NCI-H524 (cell line): ENCODE data around the gene PDPR.
"Not testable (repeated sequence)": the region's sequence is repeated elsewhere in the genome, so short reads cannot be mapped to it uniquely, and the experiment has no call there.

ENCODE experiments used
- DNase-seq, 2 experiments: peaks; one replicate each; lab custom pipeline; 2025; lab: John Stamatoyannopoulos, UW

The PDPR gene

DNA sequence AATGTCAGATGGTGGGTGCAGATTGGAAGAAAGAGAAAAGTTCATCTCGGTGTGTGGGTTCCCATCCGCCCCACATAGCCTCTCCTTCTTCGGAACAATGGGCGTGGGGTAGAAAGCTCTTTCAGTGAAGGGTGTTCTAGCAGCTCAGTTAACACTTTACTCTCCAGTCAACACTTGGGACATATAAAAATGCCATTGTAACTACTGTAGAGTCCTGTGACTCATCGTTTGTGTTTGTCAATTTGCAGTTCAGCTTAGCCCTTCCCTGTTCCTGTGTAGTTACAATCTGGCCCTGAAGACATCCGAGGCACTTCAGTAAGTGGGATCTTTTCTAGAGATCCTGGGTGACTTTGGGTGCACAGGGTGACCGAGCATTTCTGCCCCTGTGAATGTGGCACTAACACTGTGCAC is 47.9 kb downstream of the PDPR start:
- DNase-seq: no peak

GRCh38 chr16:70163596-70163995 is 49.5 kb downstream of the PDPR start:
- DNase-seq: no peak

GRCh38 chr16:70166688-70167087 is 52.6 kb downstream of the PDPR start:
- DNase-seq: not testable (repeated sequence)

DNA sequence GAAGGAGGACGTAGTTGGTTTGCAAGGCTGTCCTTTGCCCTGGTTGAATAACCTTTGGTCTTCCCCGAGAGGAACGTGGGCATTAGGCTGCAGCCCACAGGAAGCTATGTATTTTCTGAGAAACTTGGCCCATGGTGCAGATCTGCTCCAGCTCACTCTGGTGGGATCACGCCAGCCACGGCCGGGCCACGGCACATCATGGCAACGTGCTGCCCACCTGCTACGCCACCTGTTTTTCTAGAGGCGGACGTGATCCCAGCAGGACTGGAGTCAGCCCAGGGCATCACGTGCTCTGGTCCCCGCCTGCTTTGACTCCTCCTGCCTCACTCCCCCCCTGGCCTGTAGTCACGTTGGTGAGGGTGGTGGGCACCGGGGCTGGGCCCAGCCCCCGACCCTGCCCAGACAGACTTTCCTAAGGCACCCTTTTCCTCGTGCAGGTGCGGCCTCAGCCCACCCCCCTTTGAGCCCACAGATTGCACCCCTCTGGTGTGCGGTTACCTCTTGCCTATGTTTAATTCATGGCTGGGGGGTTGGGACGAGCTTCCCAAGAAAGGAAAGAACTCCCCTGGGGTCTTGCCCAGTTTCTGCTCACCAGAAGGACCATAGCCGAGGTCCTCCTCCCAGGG is 59.2 kb downstream of the PDPR start, which contains the start of gene CLEC18C:
CLEC18C (plus strand) TSS at position 576 of the 626 bp plus-strand sequence. CDS start 492 bp downstream, outside the sequence.
- peak in 1 of 2 experiments; percentile 22 for DNase-seq

GRCh38 chr16:70173916-70174315 is 59.8 kb downstream of the PDPR start:
- DNase-seq: not testable (repeated sequence)

DNA sequence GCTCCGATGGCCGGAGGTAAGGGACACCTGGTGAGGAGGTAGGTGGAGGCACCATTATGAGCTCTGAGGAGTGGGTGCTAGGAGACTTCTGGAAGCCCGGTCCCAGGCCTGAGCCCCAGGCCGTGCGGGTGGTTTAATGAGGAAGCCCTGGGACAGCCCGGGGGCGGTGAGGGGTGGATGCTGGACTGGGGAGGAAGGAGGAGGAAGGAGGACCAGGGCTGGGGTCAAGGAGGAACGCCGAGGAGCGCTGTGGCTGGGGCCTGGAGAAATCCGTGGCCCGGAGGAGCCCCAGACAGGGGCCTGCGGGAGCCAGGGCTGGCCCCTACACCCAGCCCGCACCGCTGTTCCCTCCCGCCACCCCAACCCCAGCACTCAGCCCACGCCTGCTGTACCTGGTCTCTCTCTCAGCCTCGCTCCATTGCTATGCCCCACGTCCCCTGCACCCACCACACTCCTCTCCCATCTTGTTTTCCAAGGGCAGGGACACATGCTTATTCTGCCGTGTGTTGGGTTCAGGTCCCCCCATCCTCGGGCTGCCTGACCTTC is 60.3 kb downstream of the PDPR start:
- DNase-seq: not testable (repeated sequence)

GRCh38 chr16:70187858-70188607 is 73.9 kb downstream of the PDPR start:
- DNase-seq: not testable (repeated sequence)

DNA sequence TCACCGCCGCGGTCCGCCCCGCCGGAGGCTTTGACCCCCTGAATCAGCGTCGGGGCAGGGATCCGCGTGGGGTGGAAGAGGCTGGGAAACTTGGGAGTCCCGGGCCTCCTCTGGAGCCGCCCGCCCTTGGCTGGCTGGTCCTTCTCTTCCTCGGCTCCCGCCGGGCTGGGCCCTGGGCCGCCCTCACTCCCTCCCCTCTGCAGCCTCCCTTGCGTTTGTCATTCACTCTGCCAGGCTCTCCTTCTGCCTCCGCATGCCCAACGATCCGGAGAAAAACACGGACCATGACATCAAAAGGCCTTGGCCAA is 74.4 kb downstream of the PDPR start:
- DNase-seq: not testable (repeated sequence)

- not testable (repeated sequence) for DNase-seq
Measured at GRCh38 chr16:70190574-70190973, 76.4 kb downstream of the PDPR start.

DNA sequence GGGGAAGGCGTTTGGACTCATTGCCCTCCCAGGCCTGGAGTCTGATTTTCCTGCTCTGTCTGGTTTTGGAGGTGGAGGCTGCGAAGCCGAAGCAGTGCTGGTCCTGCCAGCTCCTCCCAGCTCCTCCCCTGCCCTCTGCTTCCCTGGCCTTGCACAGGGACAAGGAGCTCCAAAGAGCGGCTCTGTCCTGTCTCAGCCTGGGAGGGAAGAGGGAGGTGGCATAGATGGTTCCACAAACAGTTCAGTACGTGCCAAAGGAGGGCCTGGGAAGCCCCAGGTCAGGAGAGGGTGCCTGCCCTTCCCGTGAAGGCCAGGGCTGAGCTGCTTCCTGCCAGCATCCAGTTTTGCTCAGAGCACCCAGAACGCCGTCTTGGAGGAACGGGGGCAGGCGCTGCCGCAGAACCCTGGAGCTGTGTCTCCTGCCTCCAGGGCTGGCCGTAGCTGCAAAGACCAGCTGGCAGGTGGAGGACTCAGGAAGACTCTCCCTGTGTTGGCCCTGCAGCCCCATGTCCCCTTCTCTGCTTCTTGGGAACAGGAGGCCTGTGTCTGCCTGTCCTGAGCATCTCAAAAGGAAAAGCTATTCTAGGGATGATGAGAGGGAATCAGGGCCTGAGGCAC is 82.7 kb downstream of the PDPR start:
- not testable (repeated sequence) for DNase-seq

DNA sequence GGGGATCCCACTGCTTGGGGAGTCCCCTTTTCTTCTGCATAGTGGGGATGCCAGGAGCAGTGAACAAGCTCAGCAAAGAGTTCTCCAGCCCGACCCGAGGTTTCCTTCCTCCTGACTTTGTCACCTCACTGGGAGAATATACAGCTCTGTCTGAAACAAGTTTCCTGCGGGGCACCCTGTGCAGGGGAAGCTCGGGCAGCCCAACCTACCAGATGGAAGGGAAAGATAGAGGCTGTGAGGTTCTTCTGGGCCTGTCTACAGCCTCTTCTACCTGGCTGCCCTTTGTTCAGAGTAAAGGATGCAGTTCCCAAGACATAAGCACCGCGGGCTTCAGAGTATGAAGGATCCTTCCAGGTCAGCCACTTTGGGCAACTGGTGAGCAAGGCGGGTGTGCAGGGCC is 83.5 kb downstream of the PDPR start:
- DNase-seq: not testable (repeated sequence)

- not testable (repeated sequence) for DNase-seq
Measured at GRCh38 chr16:70198230-70198629, 84.1 kb downstream of the PDPR start.

DNA sequence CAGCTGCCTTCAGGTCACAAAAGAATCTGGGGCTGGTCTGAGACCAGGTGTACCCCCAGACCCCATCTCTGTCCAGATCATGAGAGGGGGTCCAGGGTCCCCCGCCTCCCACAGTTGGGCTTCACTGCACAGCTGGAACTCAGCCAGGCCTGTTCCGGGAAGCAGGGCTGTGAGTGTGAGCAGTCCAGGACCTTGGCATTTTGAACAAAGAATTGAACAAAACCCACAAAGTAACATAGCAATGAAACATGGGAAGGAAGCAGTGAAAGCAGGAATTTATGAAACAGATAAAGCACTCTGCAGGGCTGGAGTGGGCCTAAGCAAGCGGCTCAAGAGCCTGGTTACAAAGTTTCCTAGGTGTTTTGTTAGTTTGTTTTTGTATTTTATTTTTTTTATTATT is 84.5 kb downstream of the PDPR start:
- DNase-seq: not testable (repeated sequence)

DNA sequence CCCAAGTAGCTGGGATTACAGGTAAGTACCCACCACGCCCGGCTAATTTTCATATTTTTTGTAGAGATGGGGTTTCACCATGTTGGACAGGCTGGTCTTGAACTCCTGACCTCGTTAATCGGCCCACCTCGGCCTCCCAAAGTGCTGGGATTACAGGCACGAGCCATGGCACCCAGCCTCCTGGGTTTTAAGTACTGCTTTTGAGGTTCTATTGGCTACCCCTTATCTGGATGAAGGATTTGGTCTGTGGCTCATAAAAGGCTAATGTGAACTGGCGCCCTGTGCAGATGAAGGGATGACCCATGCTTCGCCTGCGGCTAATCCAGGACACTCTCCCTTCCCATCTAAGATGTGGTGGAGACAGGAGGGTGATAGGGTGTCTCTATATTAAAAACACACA is 85.0 kb downstream of the PDPR start:
- DNase-seq: not testable (repeated sequence)

DNA sequence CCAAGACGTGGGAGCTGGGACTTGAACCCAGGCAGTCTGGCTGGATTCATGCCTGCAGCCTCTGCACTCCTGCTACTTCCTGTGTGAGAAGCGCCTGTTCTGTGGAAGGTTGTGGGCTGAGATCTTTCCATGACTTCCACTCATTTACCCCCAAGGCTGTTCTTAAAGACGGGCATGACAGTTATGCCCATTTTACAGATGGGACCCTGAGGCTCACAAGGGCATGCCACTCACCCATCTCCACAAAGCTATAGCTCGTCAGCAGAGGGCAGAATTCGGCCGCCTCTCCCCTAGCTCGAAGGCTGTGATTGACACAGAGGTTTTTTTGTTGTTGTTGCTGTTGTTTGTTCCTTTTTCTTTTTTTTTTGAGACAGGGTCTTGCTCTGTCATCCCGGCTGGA is 85.9 kb downstream of the PDPR start:
- DNase-seq: not testable (repeated sequence)

DNA sequence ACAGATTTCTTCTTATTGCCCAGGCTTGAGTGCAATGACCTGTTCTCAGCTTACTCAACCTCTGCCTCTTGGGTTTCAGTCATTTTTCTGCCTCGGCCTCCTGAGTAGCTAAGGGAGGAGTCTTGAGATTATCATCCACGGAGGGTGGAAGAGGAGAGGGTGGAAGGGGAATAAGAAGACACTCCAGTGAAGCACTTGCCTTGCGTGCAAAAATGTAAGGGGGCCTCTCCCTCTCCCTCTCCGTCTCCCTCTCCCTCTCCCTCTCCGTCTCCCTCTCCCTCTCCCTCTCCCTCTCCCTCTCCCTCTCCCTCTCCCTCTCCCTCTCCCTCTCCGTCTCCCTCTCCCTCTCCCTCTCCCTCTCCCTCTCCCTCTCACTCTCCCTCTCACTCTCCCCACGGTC is 89.4 kb downstream of the PDPR start:
- DNase-seq: not testable (repeated sequence)

DNA sequence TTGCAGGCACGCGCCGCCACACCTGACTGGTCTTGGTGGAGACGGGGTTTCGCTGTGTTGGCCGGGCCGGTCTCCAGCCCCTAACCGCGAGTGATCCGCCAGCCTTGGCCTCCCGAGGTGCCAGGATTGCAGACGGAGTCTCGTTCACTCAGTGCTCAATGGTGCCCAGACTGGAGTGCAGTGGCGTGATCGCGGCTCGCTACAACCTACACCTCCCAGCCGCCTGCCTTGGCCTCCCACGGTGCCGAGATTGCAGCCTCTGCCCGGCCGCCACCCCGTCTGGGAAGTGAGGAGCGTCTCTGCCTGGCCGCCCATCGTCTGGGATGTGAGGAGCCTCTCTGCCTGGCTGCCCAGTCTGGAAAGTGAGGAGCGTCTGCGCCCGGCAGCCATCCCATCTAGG is 89.9 kb downstream of the PDPR start:
- not testable (repeated sequence) for DNase-seq

DNA sequence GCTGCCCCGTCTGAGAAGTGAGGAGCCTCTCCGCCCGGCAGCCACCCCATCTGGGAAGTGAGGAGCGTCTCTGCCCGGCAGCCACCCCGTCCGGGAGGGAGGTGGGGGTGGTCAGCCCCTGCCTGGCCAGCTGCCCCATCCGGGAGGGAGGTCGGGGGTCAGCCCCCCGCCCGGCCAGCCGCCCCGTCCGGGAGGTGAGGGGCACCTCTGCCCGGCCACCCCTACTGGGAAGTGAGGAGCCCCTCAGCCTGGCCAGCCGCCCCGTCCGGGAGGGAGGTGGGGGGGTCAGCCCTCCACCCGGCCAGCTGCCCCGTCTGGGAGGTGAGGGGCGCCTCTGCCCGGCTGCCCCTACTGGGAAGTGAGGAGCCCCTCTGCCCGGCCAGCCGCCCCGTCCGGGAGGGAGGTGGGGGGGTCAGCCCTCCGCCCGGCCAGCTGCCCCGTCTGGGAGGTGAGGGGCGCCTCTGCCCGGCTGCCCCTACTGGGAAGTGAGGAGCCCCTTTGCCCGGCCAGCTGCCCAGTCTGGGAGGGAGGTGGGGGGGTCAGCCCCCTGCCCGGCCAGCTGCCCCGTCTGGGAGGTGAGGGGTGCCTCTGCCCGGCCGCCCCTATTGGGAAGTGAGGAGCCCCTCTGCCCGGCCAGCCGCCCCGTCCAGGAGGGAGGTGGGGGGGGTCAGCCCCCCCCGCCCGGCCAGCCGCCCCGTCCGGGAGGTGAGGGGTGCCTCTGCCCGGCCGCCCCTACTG is 90.7 kb downstream of the PDPR start:
- not testable (repeated sequence) for DNase-seq

DNA sequence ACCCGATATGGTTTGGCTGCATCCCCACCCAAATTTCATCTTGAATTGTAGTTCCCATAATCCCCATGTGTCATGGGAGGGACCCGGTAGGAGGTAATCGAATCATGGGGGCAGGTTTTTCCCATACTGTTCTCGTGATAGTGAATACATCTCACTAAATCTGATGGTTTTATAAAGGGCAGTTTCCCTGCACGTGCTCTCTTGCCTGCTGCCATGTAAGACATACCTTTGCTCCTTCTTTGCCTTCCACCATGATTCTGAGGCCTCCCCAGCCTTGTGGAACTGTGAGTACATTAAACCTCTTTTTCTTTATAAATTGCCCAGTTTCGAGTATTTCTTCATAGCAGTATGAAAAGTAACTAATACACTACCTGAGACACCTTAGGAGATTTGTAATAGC is 92.2 kb downstream of the PDPR start:
- DNase-seq: not testable (repeated sequence)
